Stimulated activated CD4-positive, alpha-beta T cell treated with anti-CD3 and anti-CD28 coated beads, Interleukin-12 subunit alpha, Interleukin-12 subunit beta, amount 100 ng/mL, for 4 hours (primary cell): ENCODE results near the gene CTSF.
A peak's percentile ranks its signal among the peaks of the same experiment; 100 is the strongest.
"Not testable (repeated sequence)": the region's sequence is repeated elsewhere in the genome, so short reads cannot be mapped to it uniquely, and the experiment has no call there.

Experiments used
- DNase-seq: peaks from one replicate; pipeline ENCODE4 v3.0.0-alpha.2; 2020

CTSF gene

DNA sequence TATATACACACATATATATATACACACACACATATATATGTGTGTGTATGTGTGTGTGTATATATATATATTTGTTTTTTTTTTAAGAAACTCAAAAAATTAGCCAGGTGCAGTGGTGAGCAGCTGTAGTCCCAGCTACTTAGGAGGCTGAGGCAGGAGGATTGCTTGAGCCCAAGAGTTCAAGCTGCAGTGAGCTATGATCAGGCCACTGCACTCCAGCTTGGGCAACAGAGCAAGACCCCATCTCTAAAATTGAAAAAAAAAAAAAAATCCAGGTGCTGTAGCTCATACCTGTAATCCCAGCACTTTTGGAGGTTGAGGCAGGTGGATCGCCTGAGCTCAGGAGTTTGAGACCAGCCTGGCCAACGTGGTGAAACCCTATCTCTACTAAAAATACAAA, 20.9 kb upstream of the CTSF start:
- not testable (repeated sequence) for DNase-seq

DNA sequence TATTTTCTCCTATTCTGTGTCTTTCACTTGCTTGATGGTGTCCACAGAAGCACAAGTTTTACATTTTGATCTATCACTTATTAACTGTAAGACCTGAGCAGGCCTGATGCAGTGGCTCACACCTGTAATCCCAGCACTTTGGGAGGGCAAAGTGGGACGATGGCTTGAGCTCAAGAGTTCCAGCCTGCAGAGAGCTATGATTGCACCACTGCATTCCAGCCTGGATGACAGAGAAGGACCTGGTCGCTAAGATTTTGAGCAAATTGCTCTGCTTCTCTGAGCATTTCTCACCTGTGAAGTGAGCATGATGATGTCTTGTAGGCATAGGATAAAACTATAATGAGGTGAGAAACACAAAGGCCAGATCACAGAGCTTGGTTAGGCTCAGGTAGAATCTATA, 17.7 kb upstream of the CTSF start:
- DNase-seq = no peak

DNA sequence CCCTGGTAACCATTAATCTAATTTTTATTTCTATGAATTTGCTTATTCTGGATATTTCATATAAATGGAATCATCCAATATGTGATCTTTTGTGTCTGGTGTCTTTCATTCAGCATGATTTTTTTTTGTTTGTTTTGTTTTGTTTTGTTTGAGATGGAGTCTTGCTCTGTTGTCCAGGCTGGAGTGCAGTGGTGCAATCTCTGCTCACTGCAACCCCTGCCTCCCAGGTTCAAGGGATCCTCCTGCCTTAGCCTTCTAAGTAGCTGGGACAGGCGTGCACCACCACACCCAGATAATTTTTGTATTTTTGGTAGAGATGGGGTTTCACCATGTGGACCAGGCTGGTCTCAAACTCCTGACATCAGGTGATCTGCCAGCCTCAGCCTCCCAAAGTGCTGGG, 17.0 kb upstream of the CTSF start:
- not testable (repeated sequence) for DNase-seq

DNA sequence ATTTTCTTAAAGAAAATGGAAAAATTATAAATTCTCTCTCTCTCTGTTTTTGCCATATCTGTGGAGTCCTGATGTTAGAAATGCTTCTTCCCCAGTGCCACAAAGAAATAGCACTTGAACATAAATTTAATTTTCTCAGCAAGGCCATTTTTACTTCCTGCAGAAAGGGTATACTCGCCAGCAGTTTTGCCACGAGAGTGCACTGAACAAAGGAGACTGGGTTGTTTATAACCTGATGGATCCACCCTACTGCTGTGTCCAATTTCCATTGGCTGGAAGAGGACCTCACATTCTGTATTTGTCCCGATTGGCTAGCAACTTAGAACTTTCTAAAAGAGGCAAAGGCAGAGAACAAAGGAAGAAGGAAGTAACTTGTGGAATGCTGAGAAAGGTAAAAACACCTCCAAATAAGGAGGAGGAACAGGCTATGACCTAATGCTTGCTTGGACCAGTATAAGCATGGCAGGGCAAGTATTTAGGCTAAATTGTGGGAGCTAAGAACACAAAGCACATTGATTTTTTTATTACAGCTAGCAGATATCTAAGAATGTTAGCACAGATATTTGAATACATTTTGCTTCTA, 14.2 kb upstream of the CTSF start:
- DNase-seq = not testable (repeated sequence)

DNA sequence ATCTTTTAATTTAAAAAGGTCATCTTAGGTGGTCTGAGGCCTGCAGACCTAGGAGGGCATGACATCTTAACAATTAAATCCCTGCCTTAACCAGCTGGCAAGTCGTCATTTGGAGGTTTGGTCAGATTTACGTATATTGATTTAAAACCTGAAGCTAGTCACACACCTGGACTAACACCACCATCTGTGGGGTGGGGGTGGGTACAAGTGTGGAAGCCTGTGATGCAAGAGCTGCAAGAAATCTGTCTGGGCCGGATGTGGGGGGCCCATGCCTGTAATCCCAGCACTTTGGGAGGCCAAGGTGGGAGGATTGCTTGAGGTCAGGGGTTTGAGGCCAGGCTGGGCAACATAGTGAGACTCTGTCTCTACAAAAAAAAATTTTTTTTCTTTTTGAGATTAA, 12.9 kb upstream of the CTSF start:
- no peak for DNase-seq

DNA sequence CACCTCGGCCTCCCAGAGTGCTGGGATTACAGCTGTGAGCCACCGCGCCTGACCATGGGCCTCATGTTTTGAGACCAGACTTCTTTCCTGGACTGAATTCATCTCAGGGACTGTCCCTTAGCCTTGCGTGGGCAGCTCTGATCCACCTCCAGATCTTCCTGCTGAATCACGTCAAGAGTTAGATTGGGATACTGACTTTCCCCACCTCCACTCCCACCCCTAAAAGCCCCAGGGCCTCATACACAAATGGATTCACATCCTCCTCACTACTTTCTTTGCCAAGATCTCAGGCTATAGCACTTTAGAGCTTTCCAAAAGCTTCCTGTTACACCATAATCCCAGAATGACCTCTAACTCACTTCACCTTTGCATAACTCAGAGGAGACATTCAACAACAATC, 12.4 kb upstream of the CTSF start:
- DNase-seq = no peak

DNA sequence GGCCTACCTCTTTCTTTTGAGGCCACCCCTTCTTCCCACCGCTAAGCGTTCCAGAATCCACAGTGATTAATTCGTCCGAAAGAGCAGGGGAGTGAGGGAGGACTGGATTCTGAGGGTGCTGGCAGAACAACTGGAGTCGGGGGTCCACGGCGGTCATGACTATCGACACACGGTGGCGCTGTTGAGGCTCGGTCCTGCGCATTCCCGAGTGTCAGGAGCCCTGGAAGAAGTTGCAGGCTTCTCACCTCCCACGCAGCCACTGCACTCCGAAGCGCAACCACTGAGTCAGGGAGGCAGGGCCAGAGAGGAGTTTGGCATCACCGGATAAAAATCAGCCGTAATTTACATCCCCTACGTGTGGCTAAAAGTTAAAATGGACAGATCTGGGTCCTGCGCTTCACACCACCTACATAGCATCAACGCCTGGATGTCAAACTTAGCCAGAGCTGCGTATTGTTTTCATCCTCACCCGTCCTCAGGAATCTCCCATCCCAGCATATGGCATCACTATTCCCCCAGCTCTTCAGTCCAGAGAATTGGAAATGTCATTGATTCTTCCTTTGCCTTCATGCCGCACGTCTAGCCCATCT, 10.7 kb upstream of the CTSF start:
- peak; percentile 83 for DNase-seq

DNA sequence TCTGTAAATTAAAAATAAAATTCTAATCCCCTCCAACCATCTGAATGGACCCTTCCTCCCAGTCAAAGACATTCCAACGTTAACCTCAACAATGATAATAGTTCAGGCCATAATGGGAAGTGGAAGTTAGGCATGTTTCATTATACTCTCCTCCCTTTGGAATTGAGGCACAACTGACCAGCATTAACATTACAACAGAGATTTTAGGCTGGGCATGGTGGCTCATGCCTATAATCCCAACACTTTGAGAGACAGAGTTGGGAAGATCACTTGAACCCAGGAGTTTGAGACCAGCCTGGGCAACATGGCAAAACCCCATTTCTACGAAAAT, 2.4 kb upstream of the CTSF start:
- no peak for DNase-seq

DNA sequence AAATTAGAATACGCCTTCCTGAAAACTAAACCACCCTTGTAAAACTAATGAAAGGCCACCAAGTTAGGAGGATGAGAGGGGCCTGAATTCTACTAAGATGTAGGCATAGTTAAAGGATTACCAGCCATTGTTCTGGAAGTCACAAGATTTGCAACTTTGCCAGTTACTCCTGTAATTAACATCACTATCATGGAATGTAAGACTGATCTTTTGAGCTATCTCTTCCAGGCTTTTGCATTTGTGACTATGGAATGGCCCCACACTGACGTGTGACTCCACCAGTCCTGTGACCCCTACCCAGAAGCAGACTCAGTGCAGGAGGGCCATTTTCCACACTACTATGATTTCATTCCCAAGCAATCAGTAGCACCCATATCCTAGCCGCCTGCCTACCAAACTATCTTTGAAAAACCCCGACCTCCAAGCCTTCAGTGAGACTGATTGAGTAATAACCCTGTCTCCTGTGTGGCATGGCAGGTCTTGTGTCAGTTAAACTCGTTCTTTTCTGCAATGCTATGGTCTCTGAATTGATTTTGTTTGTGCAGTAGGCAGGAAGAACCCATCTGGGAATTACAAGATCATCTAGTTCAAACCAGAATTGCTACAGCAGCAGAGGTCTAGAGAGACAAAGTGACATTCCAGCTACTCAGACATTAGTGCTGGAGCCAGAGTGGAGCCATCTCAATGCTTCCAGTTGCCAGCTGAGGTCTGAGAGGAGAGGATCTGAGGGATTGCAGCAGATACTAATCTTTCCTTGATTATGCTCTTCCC, 1.9 kb upstream of the CTSF start:
- DNase-seq = no peak

DNA sequence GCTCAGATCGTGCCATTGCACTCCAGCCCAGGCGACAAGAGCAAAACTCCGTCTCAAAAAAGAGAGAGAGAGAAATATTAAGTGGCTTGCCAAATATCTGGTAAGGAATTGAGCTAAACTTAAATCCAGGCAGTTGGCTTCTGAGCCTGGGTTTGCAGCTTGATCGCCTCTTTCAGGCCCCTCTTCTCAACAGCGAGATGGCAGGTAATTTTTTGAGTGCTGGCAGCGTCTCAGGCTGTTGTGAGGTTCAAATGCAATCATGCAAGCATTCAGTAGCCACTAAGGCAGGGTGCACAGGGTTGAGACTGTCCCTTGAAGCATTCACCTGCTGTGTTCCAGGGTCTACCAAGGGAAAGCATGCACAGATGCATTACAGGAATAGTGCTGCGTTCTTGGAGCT, 670 bp upstream of the CTSF start:
- DNase-seq = no peak

DNA sequence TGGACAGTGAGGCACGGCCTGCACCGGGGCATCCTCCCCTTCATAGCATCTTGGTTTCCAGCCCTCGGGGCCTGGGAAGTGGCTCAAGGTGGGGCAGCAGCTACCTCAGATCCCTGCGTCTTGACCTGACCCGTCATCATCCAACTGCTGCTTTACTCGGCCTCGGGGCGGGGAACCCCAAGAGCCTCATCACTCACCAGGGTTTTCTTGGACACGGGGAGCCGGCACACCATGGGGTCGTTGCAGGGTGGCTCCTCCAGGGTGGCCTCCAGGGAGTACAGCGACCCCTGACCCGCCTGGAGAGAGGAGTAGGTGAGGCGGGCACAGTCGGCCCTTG, 651 bp downstream of the CTSF start:
- no peak for DNase-seq

DNA sequence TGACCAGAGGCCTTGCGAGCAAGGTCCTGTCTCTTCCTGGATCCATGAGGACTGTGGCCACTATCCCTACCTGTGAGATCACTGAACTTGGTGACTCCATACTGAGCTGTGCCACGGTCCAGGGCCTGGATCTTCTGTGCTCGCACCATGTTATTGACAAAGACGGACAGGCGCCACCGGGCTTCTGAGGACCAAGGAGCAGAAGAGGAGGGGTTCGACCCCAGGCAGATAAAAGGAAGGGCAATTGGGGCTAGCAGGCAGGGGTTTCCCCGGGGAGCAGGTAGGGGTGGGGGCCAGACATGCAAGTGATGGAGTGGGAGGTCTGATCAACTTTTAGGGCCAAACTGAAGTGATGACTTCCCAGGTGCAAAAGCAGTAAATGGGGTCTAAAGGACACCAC, 2.2 kb downstream of the CTSF start:
- DNase-seq = no peak

DNA sequence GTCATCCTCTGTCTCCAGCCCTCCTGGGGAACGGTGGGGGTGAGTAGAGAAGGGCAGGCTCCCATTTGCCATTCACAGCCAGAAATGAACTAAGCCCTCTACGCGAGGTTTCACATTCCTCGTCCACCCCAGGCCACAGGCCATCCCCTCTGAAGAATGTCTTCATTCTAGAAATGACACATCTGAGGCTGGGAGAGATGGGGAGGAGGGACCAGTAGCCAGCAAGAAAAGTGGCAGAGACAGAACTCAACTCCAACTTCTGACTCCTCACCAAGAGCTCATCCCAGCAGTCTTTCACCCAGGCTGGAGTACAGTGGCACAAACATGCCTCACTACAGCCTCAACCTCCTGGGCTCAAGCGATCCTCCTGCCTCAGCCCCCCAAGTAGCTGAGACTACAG, 3.4 kb downstream of the CTSF start:
- DNase-seq = no peak

DNA sequence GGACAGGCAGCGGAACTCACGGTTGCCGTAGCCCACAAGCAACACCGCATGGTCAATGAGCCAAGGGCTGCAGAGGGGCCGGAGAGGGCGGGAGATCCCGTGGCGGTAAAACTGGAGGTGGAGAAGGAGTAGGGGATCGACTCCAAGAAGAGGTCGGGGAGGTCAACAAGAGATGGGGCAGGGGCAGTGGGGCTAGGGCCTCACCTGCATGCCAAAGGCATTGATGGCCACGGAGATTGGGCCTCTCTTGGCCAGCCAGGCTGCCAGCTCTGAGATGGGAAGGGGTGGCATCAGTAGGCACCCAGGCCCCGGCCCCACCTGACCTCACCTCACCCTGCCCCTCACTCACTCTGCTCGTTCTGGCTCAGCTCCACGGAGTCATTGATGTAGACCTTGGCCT, 3.9 kb downstream of the CTSF start:
- DNase-seq = no peak

DNA sequence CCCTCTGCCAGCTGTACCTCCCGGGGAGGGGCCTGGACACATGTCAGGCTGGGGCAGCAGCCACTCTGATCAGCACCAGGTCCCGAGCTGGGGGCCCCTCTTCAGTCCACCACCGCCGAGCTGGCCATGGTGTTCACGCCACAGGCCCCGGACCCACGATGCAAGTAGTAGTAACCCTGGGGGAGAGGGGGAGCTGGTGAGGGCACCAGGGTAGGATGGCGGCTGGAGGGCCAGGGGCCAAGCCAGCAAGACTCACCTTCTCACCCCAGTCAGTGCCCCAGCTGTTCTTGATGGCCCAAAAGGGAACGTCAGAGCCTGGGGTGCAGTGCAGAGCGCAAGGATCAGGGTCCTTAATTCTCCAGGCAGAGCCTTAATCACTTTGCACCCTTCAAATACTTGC, 4.6 kb downstream of the CTSF start:
- DNase-seq = no peak

DNA sequence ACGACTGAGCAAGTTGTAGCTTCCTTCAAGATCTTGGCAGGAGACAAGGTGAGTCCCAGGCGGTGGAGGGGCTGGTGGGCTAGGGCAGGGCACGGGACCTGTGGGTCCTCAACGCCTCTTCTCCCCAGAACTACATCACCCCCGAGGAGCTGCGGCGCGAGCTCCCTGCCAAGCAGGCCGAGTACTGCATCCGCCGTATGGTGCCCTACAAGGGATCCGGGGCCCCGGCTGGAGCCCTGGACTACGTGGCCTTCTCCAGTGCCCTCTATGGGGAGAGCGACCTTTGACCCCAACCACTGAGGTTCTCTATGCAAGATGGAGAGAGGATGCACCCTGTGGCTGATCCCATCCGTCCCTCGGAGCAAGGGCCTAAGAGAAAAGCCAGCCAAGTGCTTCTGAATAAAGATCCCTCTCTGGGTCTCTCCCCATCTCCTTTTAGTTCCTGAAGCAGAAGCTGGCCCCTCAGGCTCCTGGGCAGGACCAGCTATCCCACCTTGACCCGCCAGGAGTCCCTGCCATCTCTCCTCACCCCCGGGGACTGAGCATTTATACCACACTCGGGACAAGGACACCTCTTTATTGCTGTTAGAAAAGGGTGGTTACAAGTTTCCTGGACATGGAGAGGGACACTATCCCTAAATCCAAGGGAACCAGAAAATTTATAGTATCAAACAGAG, 5.4 kb downstream of the CTSF start:
- no peak for DNase-seq

DNA sequence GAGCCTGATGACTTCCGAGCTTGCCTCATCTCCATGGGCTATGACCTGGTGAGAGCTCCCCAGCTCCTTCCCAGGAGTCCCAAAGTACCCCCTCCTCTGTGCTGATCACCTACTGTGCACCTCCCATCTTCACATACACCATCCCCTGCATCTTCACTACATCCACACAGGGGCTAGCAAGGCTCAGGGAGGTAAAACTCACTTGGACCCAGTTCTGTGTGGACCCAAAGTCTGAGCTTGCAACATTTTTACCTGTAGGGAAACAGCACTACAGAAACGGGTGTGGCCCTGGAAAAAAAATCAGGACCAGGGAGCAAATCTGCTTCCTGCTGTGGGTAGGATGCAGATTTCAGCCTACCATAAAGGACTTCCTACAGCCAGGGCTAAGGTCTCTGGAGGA, 6.1 kb downstream of the CTSF start:
- no peak for DNase-seq

DNA sequence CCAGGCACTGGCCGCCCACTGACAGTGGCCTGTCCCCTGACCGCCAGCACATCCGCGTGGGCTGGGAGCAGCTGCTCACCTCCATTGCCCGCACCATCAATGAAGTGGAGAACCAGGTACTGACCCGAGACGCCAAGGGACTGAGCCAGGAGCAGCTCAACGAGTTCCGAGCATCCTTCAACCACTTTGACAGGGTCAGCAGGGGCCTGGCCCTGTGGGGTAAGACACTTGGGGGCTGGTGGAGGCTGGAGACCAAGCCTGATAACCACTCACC, 6.5 kb downstream of the CTSF start:
- DNase-seq = no peak

DNA sequence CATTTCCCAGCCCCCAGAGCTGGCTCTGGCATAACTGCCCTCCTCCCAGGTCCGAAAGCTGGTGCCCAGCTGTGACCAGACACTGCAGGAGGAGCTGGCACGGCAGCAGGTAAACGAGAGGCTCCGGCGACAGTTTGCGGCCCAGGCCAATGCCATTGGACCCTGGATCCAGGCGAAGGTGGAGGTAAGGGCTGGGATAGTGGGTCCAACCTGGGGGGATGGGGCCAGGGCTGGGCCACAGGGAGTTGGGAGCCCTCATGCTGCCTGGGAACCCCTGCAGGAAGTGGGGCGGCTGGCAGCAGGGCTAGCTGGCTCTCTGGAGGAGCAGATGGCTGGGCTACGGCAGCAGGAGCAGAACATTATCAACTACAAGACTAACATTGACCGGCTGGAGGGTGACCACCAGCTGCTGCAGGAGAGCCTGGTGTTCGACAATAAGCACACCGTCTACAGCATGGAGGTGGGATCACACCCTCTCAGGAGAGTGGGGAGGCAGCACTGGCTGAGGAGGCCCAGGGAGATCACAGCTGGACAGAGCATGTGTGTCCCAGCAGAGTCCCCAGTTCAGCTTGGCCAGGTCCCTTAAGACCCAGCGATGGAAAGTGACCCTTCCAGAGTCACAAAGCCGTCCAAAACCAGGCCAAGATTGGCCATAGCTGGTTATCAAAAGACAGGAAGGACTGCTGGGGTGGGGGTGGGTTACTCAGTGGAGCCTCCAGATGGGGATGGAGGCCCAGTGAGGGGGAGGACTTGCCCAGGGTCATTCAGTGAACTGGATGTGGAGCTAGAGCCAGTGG, 7.0 kb downstream of the CTSF start:
- DNase-seq = no peak

DNA sequence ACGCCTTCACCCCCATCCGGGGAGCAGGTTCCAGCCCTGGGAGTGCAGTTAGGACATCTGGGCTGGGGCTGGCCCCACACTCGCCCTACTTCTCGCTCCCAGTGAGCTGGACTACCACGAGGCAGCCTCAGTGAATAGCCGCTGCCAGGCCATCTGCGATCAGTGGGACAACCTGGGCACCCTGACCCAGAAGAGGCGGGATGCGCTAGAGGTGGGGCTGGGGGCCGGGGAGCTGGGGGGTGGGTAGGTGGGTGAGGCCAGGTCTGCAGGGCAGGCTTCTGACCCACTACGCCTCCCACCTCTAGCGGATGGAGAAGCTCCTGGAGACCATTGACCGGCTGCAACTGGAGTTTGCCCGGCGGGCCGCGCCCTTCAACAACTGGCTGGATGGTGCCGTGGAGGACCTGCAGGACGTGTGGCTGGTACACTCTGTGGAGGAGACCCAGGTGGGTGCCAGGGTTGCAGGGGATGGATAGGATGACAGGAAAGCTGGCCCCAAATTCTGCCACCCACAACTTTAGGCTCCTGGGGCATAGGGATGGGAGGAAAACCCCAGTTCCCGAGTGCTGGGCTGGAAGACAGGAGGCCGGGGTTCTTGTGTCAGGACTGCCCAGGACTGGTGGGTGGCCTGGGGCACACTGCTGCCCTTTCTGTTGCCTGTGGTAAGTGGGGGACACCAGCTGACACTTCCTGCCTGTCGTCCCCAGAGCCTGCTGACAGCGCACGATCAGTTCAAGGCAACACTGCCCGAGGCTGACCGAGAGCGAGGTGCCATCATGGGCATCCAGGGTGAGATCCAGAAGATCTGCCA, 8.3 kb downstream of the CTSF start:
- no peak for DNase-seq

DNA sequence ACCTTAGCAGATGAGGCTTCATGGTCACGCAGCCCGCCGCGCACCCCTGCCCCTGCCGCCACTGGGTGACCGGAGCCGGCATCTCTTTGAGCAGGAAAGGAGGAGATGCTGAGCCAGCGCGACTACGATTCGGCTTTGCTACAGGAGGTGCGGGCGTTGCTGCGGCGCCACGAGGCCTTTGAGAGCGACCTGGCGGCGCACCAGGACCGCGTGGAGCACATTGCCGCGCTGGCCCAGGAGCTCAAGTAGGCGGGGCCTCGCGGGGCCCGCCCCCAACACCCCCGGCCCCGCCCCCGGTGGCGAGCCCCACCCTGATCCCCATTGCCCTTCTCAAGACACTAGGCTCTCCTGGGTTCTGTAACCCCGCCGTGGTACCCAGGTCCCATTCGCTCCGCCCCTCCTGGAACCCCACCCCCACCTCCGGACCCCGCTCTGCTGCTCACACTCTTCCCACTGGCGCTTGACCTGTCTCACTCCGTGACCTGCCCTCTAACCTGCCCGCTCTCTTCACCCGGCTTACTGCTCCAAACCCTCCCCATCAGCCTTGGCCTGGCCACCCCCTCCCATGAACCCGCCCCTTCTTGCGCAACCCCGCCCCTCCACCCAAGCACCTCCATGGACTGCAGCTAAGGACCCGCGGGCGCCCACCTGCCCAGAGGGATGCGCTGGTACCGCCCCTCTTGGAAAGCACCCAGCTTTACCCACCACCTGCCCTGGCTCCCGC, 9.1 kb downstream of the CTSF start:
- peak; percentile 34 for DNase-seq

DNA sequence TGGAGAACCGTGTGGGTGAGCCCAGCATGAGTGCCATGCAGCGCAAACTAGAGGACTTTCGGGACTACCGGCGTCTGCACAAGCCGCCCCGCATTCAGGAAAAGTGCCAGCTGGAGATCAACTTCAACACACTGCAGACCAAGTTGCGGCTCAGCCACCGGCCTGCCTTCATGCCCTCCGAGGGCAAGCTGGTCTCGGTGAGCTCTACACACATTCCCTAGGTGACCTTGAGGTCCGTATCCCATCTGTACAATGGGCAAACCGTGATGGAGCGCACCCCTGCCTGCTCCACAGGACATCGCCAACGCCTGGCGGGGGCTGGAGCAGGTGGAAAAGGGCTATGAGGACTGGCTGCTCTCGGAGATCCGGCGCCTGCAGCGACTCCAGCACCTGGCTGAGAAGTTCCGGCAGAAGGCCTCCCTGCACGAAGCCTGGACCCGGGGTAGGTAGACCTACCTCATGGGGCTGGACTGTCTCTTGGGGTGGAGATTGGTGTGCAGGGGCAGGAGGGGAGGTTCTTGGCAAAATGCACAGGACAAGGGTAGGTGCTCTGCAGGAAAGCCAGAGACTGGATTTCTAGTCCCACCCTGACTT, 10.6 kb downstream of the CTSF start:
- no peak for DNase-seq
